CD4-positive, CD25-positive, alpha-beta regulatory T cell (primary cell): ENCODE measurements around the gene PLPP2. TPM values are rescaled to one million over a fixed set of nuclear protein-coding genes. Genes with fewer than 3 reads are reported as not detected.

ENCODE experiments used
- ATAC-seq, 2 donors: fragments of 150-1000 bp; cut with Tn5 transposase; one replicate each; pipeline ENCODE4 v1.10.0; 2021; ENCODE audit warnings: low read depth in 2 of 2, moderate number of reproducible peaks in 2 of 2, moderate library complexity in 1 of 2
- DNase-seq, 3 donors: peaks; one replicate each; pipeline versions ENCODE4 v3.0.0 to v3.0.0-alpha.2; 2012 to 2022; ENCODE audit warnings: mixed read lengths in 1 of 3
- H3K27ac ChIP-seq: one replicate; pipeline ENCODE4 v1.7.0; 2013; ENCODE audit warnings: mild to moderate bottlenecking, low read length; ENCODE audit not compliant: insufficient read depth, poor library complexity, severe bottlenecking
- H3K27me3 ChIP-seq: one replicate; pipeline ENCODE4 v1.7.0; 2013; ENCODE audit warnings: low read length; ENCODE audit not compliant: control insufficient read depth, insufficient read depth
- H3K36me3 ChIP-seq: one replicate; pipeline ENCODE4 v1.7.0; 2013; ENCODE audit warnings: mild to moderate bottlenecking, low read length, moderate library complexity; ENCODE audit not compliant: control insufficient read depth, insufficient read depth
- H3K4me1 ChIP-seq: 2 replicates; pipeline ENCODE4 v1.7.0; 2013; ENCODE audit warnings: mild to moderate bottlenecking, low read length; ENCODE audit not compliant: insufficient read depth, control insufficient read depth, poor library complexity, severe bottlenecking
- H3K4me3 ChIP-seq: one replicate; pipeline ENCODE4 v1.7.0; 2013; ENCODE audit warnings: low read depth, mild to moderate bottlenecking, low read length, moderate library complexity
- H3K9me3 ChIP-seq, 2 experiments: 1 replicate in 1 of 2; 2 replicates in 1 of 2; pipeline ENCODE4 v1.7.0; 2013; ENCODE audit warnings: low read length in 2 of 2, mild to moderate bottlenecking in 1 of 2, moderate library complexity in 1 of 2; ENCODE audit not compliant: control insufficient read depth in 2 of 2
- H3K27ac Mint-ChIP-seq, 3 donors: one replicate each; pipeline ENCODE4 v1.8.0; 2020 to 2022; ENCODE audit warnings: mild to moderate bottlenecking in 3 of 3, mixed read lengths in 3 of 3, moderate library complexity in 2 of 3
- H3K27me3 Mint-ChIP-seq: one replicate; pipeline ENCODE4 v1.8.0; 2022; ENCODE audit warnings: mild to moderate bottlenecking, mixed read lengths
- H3K36me3 Mint-ChIP-seq: one replicate; pipeline ENCODE4 v1.8.0; 2020; ENCODE audit warnings: mixed read lengths
- H3K4me1 Mint-ChIP-seq, 4 donors: one replicate each; pipeline ENCODE4 v1.8.0; 2020 to 2022; ENCODE audit warnings: mixed read lengths in 4 of 4, mild to moderate bottlenecking in 1 of 4
- H3K4me3 Mint-ChIP-seq, 4 donors: one replicate each; pipeline ENCODE4 v1.8.0; 2020 to 2022; ENCODE audit warnings: mild to moderate bottlenecking in 4 of 4, mixed read lengths in 4 of 4, moderate library complexity in 3 of 4
- H3K9me3 Mint-ChIP-seq, 7 donors: one replicate each; pipeline ENCODE4 v1.8.0; 2020 to 2022; ENCODE audit warnings: mixed read lengths in 7 of 7, mild to moderate bottlenecking in 3 of 7, moderate library complexity in 2 of 7
- polyA plus RNA-seq, 4 donors: library from polyadenylated mRNA; unstranded; fragments of 300-500 nt; fragmentation: Illumina TruSeq; gene quantifications; one replicate each; pipeline ENCODE4 v1.2.3, GENCODE V29; 2021
- total RNA-seq: library from RNA; stranded (reverse); gene quantifications from one replicate; pipeline ENCODE4 v1.2.3, GENCODE V29; 2022

PLPP2 gene
- total and polyA plus RNA-seq, 5 donors from 2014 or later: 0.12 to 0.22 TPM; not detected in 3

GRCh38 chr19:294341-294945 is 3.2 kb upstream of the PLPP2 start:
- Mint-ChIP-seq H3K9me3 (peaks cover 0 to 3% (median 0%) of the 10 kb centered on the region in 7 donors), H3K27ac (peak overlapping the region in 1 of 3 donors; percentile 14), H3K27me3 (peaks cover 43% of the 10 kb centered on the region), H3K4me3 (peak overlapping the region in 1 of 4 donors; percentile 21), H3K4me1 (peaks cover 0 to 17% (median under 1%) of the 10 kb centered on the region in 4 donors), H3K36me3 (no peaks in the 10 kb centered on the region)
- H3K27ac ChIP-seq: no peak overlapping the region
- H3K36me3 ChIP-seq: no peaks in the 10 kb centered on the region
- no peaks in the 10 kb centered on the region for H3K9me3 ChIP-seq
- ATAC-seq: no peak
- peaks cover 4% of the 10 kb centered on the region for H3K27me3 ChIP-seq
- H3K4me3 ChIP-seq: no peak overlapping the region
- no peak for DNase-seq
- H3K4me1 ChIP-seq: peaks cover 14% of the 10 kb centered on the region

DNA sequence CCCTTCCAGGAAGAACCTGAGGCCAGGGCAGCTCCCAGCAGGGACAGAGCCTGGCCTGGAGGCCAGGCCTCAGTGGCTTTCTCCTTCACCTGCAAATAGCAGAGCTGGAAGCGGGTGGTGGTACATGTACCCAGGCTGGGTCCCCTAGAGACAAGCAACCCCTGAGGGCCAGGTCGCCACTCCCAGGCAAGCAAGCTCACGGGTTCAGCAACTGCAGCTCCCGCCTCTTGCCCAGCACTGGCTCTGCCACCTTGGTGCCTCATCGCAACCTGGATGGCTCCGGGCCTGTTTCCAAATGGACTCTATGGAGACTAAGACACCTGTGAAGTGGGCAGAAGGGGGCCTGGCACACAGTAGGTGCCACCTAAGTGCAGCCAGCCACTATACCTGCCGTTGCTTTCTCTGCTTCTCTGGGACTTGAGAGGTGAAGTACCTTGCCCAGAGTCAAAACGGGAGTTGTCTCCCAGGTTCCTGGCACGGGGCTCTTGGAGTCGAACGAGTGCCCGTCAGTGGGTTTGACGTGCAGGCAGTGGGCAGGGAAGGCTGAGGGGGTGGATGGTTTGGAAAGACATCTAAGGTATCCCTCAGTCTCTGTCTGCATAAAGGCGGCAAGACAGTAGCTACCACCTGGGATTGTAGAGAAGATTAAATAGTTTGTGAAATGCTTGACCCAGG is 2.4 kb upstream of the PLPP2 start:
- Histone ChIP-seq H3K36me3 (no peaks in the 10 kb centered on the region), H3K4me1 (peaks cover 14% of the 10 kb centered on the region), H3K9me3 (no peaks in the 10 kb centered on the region), H3K27ac (no peak overlapping the region), H3K4me3 (no peak overlapping the region), H3K27me3 (peaks cover 4% of the 10 kb centered on the region)
- DNase-seq (no peak), ATAC-seq (no peak)
- Mint-ChIP-seq H3K4me3 (peak overlapping the region in 2 of 4 donors; percentile 19 to 21), H3K4me1 (peaks cover 0 to 17% (median under 1%) of the 10 kb centered on the region in 4 donors), H3K36me3 (no peaks in the 10 kb centered on the region), H3K27ac (no peak overlapping the region), H3K9me3 (peaks cover 0 to 3% (median 0%) of the 10 kb centered on the region in 7 donors), H3K27me3 (peaks cover 49% of the 10 kb centered on the region)

DNA sequence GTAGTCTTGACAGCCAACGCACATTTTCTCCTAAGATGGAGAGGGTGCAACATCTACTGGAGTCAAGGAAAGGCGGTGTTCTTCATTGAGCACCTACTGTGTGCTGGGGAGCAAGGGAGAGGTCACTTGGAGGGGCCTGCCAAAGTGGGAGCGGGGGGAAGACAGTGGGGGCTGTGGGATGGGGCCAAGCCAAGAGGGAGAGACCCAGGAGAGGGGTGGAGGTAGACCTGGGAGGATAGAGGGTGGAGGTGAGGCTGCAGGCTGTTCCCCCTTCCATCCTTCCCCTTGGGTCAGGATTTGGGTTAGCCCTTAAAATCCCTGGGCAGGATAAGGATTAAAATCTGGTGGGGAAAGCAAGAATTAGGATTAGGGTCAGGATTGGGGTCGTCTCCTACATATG is 1.7 kb upstream of the PLPP2 start:
- Histone ChIP-seq H3K4me1 (peaks cover 14% of the 10 kb centered on the region), H3K27me3 (peaks cover 4% of the 10 kb centered on the region), H3K27ac (no peak overlapping the region), H3K9me3 (no peaks in the 10 kb centered on the region), H3K4me3 (no peak overlapping the region), H3K36me3 (no peaks in the 10 kb centered on the region)
- Mint-ChIP-seq H3K4me1 (peaks cover 0 to 17% (median under 1%) of the 10 kb centered on the region in 4 donors), H3K4me3 (peak overlapping the region in 2 of 4 donors; percentile 38 to 57), H3K9me3 (peaks cover 0 to 3% (median 0%) of the 10 kb centered on the region in 7 donors), H3K36me3 (no peaks in the 10 kb centered on the region), H3K27me3 (peaks cover 52% of the 10 kb centered on the region), H3K27ac (no peak overlapping the region)
- DNase-seq (no peak), ATAC-seq (no peak)

DNA sequence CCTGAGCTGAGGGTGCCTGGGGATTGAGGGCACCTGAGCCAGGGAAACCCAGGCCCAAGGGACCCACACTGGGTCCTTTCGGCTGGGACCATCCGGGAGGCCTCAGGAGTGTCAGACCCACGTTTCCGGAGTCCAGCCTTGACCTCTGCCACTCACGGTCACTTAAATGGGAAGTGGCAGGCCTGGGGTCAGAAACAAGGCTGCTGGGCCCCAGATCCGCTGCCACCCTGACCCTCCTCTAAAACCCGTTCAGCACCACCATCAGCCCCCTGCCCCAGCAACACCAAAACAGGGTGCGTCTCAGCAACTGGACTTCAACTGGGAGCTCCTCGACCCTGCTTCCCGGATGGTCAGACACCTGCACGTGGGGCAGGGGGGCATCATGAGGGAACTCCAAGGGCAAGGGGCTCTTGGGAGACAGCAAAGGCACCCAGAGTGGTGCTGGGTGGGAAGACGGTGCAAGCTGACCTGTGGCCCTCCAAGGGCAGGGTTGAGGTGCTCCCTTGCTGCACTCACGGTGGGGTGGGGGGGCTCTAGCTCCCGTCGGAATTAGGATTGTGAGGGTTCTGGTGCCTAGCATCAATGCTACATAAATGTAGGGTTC is 1.2 kb upstream of the PLPP2 start:
- H3K4me3 ChIP-seq: no peak overlapping the region
- H3K27me3 ChIP-seq: peaks cover 4% of the 10 kb centered on the region
- no peak for ATAC-seq
- H3K27ac ChIP-seq: no peak overlapping the region
- H3K36me3 ChIP-seq: no peaks in the 10 kb centered on the region
- H3K27me3 Mint-ChIP-seq: peaks cover 54% of the 10 kb centered on the region
- no peak for DNase-seq
- peak overlapping the region in 1 of 4 donors; percentile 38 for H3K4me3 Mint-ChIP-seq
- peaks cover 0 to 3% (median 0%) of the 10 kb centered on the region in 7 donors for H3K9me3 Mint-ChIP-seq
- H3K36me3 Mint-ChIP-seq: no peaks in the 10 kb centered on the region
- H3K27ac Mint-ChIP-seq: no peak overlapping the region
- peaks cover 0 to 17% (median under 1%) of the 10 kb centered on the region in 4 donors for H3K4me1 Mint-ChIP-seq
- H3K4me1 ChIP-seq: peaks cover 14% of the 10 kb centered on the region
- H3K9me3 ChIP-seq: no peaks in the 10 kb centered on the region

DNA sequence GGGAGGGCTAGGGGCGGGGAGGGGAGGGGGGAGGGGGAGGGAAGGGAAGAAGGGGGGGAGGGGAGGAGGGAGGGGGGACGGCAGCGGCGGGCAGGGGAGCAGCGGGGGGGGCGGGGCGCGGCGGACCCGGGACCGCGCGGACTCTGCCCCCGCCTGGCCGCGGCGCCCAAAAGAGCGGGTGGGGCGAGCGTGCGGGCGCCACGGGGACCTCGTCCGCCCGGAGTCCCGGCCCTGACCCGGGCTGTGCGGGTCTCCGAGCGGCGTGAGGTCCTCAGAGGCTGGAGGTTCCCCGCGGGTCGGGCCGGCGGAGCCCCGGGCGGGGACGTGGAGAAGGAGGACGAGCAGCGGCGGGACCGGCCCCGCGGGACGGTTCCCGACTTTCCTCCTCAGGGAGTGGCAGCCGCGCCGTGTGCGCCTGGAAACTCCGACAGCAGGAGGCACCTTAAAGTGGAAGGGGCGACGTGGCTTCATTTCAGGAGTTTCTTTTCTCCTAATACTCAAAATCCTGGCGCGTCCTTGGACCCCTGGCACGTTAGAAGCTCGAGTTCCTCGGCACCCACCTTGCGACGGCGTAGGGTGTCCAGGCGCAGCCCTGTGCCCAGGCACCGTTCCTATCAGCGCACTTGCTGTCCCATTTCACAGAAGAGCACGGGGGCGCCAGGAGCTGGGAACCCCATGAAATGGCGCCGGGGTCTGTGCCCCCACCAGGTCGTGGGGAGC is 518 bp upstream of the PLPP2 start:
- ATAC-seq: no peak
- no peaks in the 10 kb centered on the region for H3K36me3 Mint-ChIP-seq
- peak overlapping the region in 1 of 3 donors; percentile 56 for H3K27ac Mint-ChIP-seq

DNA sequence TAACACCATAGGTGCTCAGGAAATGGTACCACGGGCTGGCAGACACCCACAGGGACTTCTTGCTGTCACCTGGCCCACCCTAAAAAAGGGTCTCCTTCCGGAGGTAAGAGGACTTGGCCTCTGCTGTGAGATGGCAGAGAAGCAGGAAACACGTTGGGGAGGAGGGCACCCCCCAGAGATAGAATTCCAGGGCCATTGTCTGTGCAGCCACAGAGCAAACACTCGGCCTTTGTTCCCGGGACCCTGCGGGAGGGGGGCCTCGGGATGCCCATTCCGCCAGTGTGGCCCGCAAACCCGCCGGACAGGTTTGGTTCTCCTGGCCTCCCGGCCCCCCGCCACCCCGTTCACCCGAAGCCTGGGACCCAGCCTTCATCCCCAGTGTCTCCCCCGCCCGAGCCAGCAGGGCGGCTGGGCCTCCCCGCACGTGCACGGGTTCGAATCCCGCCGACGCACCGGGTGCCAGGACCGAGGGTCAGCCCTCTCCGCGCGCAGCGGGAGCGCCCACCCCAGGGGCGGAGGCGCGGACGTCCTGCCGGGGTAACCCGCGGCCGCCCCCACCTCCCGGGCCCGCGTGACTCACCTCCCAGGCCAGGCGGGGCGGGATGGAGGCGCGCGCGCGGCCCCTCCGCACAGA is 714 bp downstream of the PLPP2 start:
- Mint-ChIP-seq H3K27ac (no peak overlapping the region), H3K9me3 (peaks cover 0 to 3% (median 0%) of the 10 kb centered on the region in 7 donors), H3K27me3 (peaks cover 56% of the 10 kb centered on the region), H3K4me3 (peak overlapping the region in 3 of 4 donors; percentile 16 to 69 (median 22)), H3K4me1 (peaks cover 0 to 17% (median under 1%) of the 10 kb centered on the region in 4 donors), H3K36me3 (no peaks in the 10 kb centered on the region)
- peaks cover 4% of the 10 kb centered on the region for H3K27me3 ChIP-seq
- DNase-seq (no peak), ATAC-seq (peak in 1 of 2 donors; percentile 42)
- H3K4me3 ChIP-seq: no peak overlapping the region
- no peaks in the 10 kb centered on the region for H3K9me3 ChIP-seq
- peaks cover 14% of the 10 kb centered on the region for H3K4me1 ChIP-seq
- no peaks in the 10 kb centered on the region for H3K36me3 ChIP-seq
- no peak overlapping the region for H3K27ac ChIP-seq

More for the DNA sequence above, 518 bp upstream of the PLPP2 start:
- Histone ChIP-seq H3K36me3 (no peaks in the 10 kb centered on the region), H3K4me1 (peaks cover 14% of the 10 kb centered on the region), H3K27ac (no peak overlapping the region), H3K4me3 (no peak overlapping the region), H3K9me3 (no peaks in the 10 kb centered on the region), H3K27me3 (peaks cover 4% of the 10 kb centered on the region)
- Mint-ChIP-seq H3K4me1 (peaks cover 0 to 17% (median under 1%) of the 10 kb centered on the region in 4 donors), H3K4me3 (no peak overlapping the region), H3K27me3 (peaks cover 60% of the 10 kb centered on the region), H3K9me3 (peaks cover 0 to 3% (median 0%) of the 10 kb centered on the region in 7 donors)
- no peak for DNase-seq
